Transverse colon (tissue), 4 donors: Measurements from ENCODE around the gene NUP54. TPM values are rescaled to one million over a fixed set of nuclear protein-coding genes. Genes with fewer than 3 reads are reported as not detected.
A peak's percentile ranks its signal among the peaks of the same experiment; 100 is the strongest.

Source experiments
- DNase-seq: peaks from one replicate; pipeline ENCODE4 v3.0.0-alpha.2; 2019
- H3K27ac ChIP-seq, 4 donors: fragments of 200-600 bp; sonication (generic); 2 replicates each; pipeline ENCODE4 v1.5.1; 2016 to 2018; ENCODE audit warnings: inconsistent platforms in 4 of 4
- H3K27me3 ChIP-seq: fragments of 200-600 bp; sonication (generic); 2 replicates; pipeline ENCODE4 v1.5.1; 2017; ENCODE audit warnings: inconsistent platforms
- H3K36me3 ChIP-seq, 4 donors: fragments of 200-600 bp; sonication (generic); 2 replicates each; pipeline ENCODE4 v1.5.1; 2017 to 2019; ENCODE audit warnings: inconsistent platforms in 4 of 4
- H3K4me1 ChIP-seq, 4 donors: fragments of 200-600 bp; sonication (generic); 2 replicates each; pipeline ENCODE4 v1.5.1; 2017 to 2020; ENCODE audit warnings: inconsistent platforms in 4 of 4
- H3K4me3 ChIP-seq, 4 donors: fragments of 200-600 bp; sonication (generic); 1 replicate in 1 of 4; 2 replicates in 3 of 4; pipeline versions ENCODE4 v1.5.1 to v1.6.1; 2017 to 2019; ENCODE audit warnings: inconsistent platforms in 4 of 4
- H3K9me3 ChIP-seq, 2 donors: fragments of 200-600 bp; sonication (generic); 2 replicates each; pipeline ENCODE4 v1.5.1; 2017 to 2019; ENCODE audit warnings: inconsistent platforms in 2 of 2
- CTCF ChIP-seq, 5 experiments: fragments of 200-600 bp in 3 of 5; fragments of 450-650 bp in 2 of 5; sonication (generic) in 3 of 5; IDR thresholded peaks; 1 replicate in 2 of 5; 2 replicates in 3 of 5; pipeline ENCODE4 v1.5.1; 2016 to 2017; ENCODE audit warnings: antibody characterized with exemption in 5 of 5, inconsistent platforms in 3 of 5, mild to moderate bottlenecking in 2 of 5, moderate library complexity in 1 of 5
- EP300 ChIP-seq: sonication (generic); formaldehyde crosslinking; IDR thresholded peaks from one replicate; pipeline ENCODE4 v1.6.1; 2017; ENCODE audit warnings: antibody characterized with exemption, low read depth
- POLR2A ChIP-seq: fragments of 450-650 bp; IDR thresholded peaks from one replicate; pipeline ENCODE4 v1.6.1; 2016; ENCODE audit warnings: antibody characterized with exemption, mild to moderate bottlenecking, moderate library complexity
- POLR2AphosphoS5 ChIP-seq, 3 donors: sonication (generic); formaldehyde crosslinking; IDR thresholded peaks; one replicate each; pipeline ENCODE4 v1.6.1; 2016; ENCODE audit warnings: antibody characterized with exemption in 3 of 3
- WGBS, 2 donors: methylation state at CpG; one replicate each; pipeline ENCODE4 v1.1.5; 2018; ENCODE audit warnings: low coverage in 1 of 2; 5-methylcytosine and 5-hydroxymethylcytosine counted together
- in situ Hi-C, 4 donors: fragments of 200-750 bp; cut with MboI; loops; one replicate each; pipeline versions ENCODE4 v1.15.0 to v1.15.1; 2017; ENCODE audit warnings: low sequenced_read_pairs in 3 of 4, low pct_ligation_motif_present in 1 of 4, low pct_unique_long_range_greater_than_20kb in 1 of 4
- intact Hi-C: fragments of 100-400 bp; cut with DNase I; formaldehyde crosslinking; loops from one replicate; pipeline ENCODE4 v1.15.1; 2023; ENCODE audit warnings: low total_unique reads
- total RNA-seq, 4 donors: library from RNA; depleted of rRNA; stranded (reverse); fragments of >200 nt; gene quantifications; one replicate each; pipeline ENCODE4 v1.1.0, GENCODE V29; 2016

NUP54 gene
- total RNA-seq, 4 donors from 2014 or later: 7.0 to 142 (median 29.2) TPM

- in situ Hi-C loops (loop anchor here in 1 of 4 donors (25.0 kb wide), 1 partner anchor 188 kb away; no protein-coding TSS in a partner anchor), intact Hi-C loops (loop anchor here (5.0 kb wide), 1 partner anchor 78 kb away; no protein-coding TSS in a partner anchor)
- Histone ChIP-seq H3K4me3 (no peak overlapping the region), H3K9me3 (no peaks in the 10 kb centered on the region), H3K27me3 (no peaks in the 10 kb centered on the region), H3K27ac (peak overlapping the region in 1 of 4 donors; percentile 34), H3K36me3 (no peaks in the 10 kb centered on the region), H3K4me1 (no peaks in the 10 kb centered on the region)
- DNase-seq: no peak
- TF ChIP-seq POLR2A (no peak), CTCF (IDR thresholded peaks at IDR 0.05) (no peak), POLR2AphosphoS5 (IDR thresholded peaks at IDR 0.05) (no peak), EP300 (no peak)
- 59 to 69% methylated on average over 4 of the region's 4 CpGs for WGBS, 2 donors
These were observed 73.1 kb downstream of the NUP54 start for GRCh38 chr4:76074993-76075600.

GRCh38 chr4:76074468-76074867 lies 73.7 kb downstream of the NUP54 start, which contains the start of gene ART3:
TSS of gene ART3 (plus strand) at chr4:76074709. CDS start at chr4:76075890, 1,181 bp downstream.
- H3K4me3 ChIP-seq: no peak within 1 kb of the TSS

GRCh38 chr4:76072760-76073159 lies 75.4 kb downstream of the NUP54 start:
- Histone ChIP-seq H3K27ac (no peak overlapping the region), H3K4me3 (no peak overlapping the region), H3K9me3 (no peaks in the 10 kb centered on the region), H3K27me3 (no peaks in the 10 kb centered on the region), H3K36me3 (no peaks in the 10 kb centered on the region), H3K4me1 (no peaks in the 10 kb centered on the region)
- 86 to 88% methylated on average over 4 of the region's 4 CpGs for WGBS, 2 donors
- in situ Hi-C loops (no loop called here), intact Hi-C loops (loop anchor here (5.0 kb wide), 1 partner anchor 75 kb away; no protein-coding TSS in a partner anchor)
- DNase-seq: no peak
- TF ChIP-seq EP300 (no peak), POLR2A (no peak), POLR2AphosphoS5 (IDR thresholded peaks at IDR 0.05) (no peak), CTCF (IDR thresholded peaks at IDR 0.05) (no peak)

More at GRCh38 chr4:76074468-76074867, 73.7 kb downstream of the NUP54 start, which contains the start of gene ART3:
- Histone ChIP-seq H3K4me1 (no peaks in the 10 kb centered on the region), H3K27me3 (no peaks in the 10 kb centered on the region), H3K36me3 (no peaks in the 10 kb centered on the region), H3K27ac (peak within 1 kb of the TSS in 1 of 4 donors; percentile 34), H3K9me3 (no peaks in the 10 kb centered on the region)
- WGBS, 2 donors: 50 to 65% methylated on average over 1 of the region's 1 CpG
- no peak for TF ChIP-seq EP300
- TF ChIP-seq POLR2AphosphoS5 (IDR thresholded peaks at IDR 0.05): no peak
- no peak for TF ChIP-seq CTCF (IDR thresholded peaks at IDR 0.05)
- TF ChIP-seq POLR2A: no peak
- in situ Hi-C loops (no loop called here), intact Hi-C loops (loop anchor here (5.0 kb wide), 1 partner anchor 77 kb away; no protein-coding TSS in a partner anchor)
- DNase-seq: no peak

GRCh38 chr4:76067652-76068286 lies 80.4 kb downstream of the NUP54 start:
- intact Hi-C loops (no loop called here), in situ Hi-C loops (loop anchor here (5.0 to 10.0 kb wide), 4 partner anchors 65 to 173 kb away; partner anchors contain the start of gene SDAD1 (in 1 of the 4))
- Histone ChIP-seq H3K4me1 (no peaks in the 10 kb centered on the region), H3K4me3 (no peak overlapping the region), H3K9me3 (no peaks in the 10 kb centered on the region), H3K36me3 (no peaks in the 10 kb centered on the region), H3K27me3 (no peaks in the 10 kb centered on the region), H3K27ac (no peak overlapping the region)
- 0 to 1% methylated on average over 2 of the region's 2 CpGs for WGBS, 2 donors
- TF ChIP-seq POLR2AphosphoS5 (IDR thresholded peaks at IDR 0.05) (no peak), CTCF (IDR thresholded peaks at IDR 0.05) (peak; percentile 75 to 88 (median 77))
- peak; percentile 81 for DNase-seq
